HFFc6 (cell line): ENCODE data around the gene PSMD10. TPM values are rescaled to one million over a fixed set of nuclear protein-coding genes. Genes with fewer than 3 reads are reported as not detected.

ENCODE experiments used
- DNase-seq: peaks from one replicate; pipeline ENCODE4 v3.0.0-alpha.2; 2018
- H3K27ac Mint-ChIP-seq: 2 replicates; pipeline ENCODE4 v1.8.0; 2020; ENCODE audit warnings: mild to moderate bottlenecking, mixed read lengths
- H3K27me3 Mint-ChIP-seq: 2 replicates; pipeline ENCODE4 v1.8.0; 2021; ENCODE audit warnings: mild to moderate bottlenecking, moderate library complexity, mixed read lengths; ENCODE audit not compliant: insufficient read depth
- H3K36me3 Mint-ChIP-seq: 2 replicates; pipeline ENCODE4 v1.8.0; 2021; ENCODE audit warnings: low read depth, mixed read lengths
- H3K4me1 Mint-ChIP-seq: 2 replicates; pipeline ENCODE4 v1.8.0; 2020; ENCODE audit warnings: low read depth, mixed read lengths
- H3K4me3 Mint-ChIP-seq: 2 replicates; pipeline ENCODE4 v1.8.0; 2020; ENCODE audit warnings: mild to moderate bottlenecking, moderate library complexity, mixed read lengths
- H3K9me3 Mint-ChIP-seq: 2 replicates; pipeline ENCODE4 v1.8.0; 2020; ENCODE audit warnings: mild to moderate bottlenecking, mixed read lengths
- CTCF ChIP-seq: fragments of 200-600 bp; sonication (generic); IDR thresholded peaks from 2 replicates; pipeline ENCODE4 v1.5.0; 2021; ENCODE audit warnings: antibody characterized with exemption, mild to moderate bottlenecking
- total RNA-seq, 6 experiments: library from RNA; stranded (reverse); fragmentation: NEBNext Ultra II Directional; extraction: Animal tissue kit (Norgen Biotek cat#: 25700); gene quantifications; 2 replicates in 1 of 6; 3 replicates in 5 of 6; pipeline ENCODE4 v1.2.3, GENCODE V29; 2021

PSMD10 gene
- total RNA-seq, 6 experiments from 2014 or later = 66.1 to 73.8 (median 69.2) TPM

- Mint-ChIP-seq H3K9me3 (no peaks in the 10 kb centered on the region), H3K36me3 (no peaks in the 10 kb centered on the region), H3K4me3 (no peak within 1 kb of the TSS), H3K4me1 (no peaks in the 10 kb centered on the region), H3K27ac (no peak within 1 kb of the TSS), H3K27me3 (no peaks in the 10 kb centered on the region; the same call in none of the 2 replicates)
- DNase-seq = no peak
- TF ChIP-seq CTCF = no peak
These were observed 46.6 kb downstream of the PSMD10 start, which contains the start of gene VSIG1 for GRCh38 chrX:108044554-108045256. Gene VSIG1 (plus strand): TSS chrX:108045065. CDS start chrX:108045131, 66 bp downstream.

GRCh38 chrX:108036298-108036973 lies 54.9 kb downstream of the PSMD10 start:
- H3K9me3 Mint-ChIP-seq = no peaks in the 10 kb centered on the region
- H3K36me3 Mint-ChIP-seq = no peaks in the 10 kb centered on the region
- H3K4me3 Mint-ChIP-seq = no peak overlapping the region
- H3K27me3 Mint-ChIP-seq = no peaks in the 10 kb centered on the region; the same call in none of the 2 replicates
- peaks cover 18% of the 10 kb centered on the region for H3K4me1 Mint-ChIP-seq
- no peak for TF ChIP-seq CTCF
- peak; percentile 7 for DNase-seq
- H3K27ac Mint-ChIP-seq = peak overlapping the region; percentile 41; the same call in 1 of the 2 replicates

GRCh38 chrX:108034725-108035124 lies 56.6 kb downstream of the PSMD10 start:
- Mint-ChIP-seq H3K27me3 (no peaks in the 10 kb centered on the region; the same call in none of the 2 replicates), H3K36me3 (no peaks in the 10 kb centered on the region), H3K27ac (no peak overlapping the region), H3K4me3 (no peak overlapping the region), H3K4me1 (peaks cover 18% of the 10 kb centered on the region), H3K9me3 (no peaks in the 10 kb centered on the region)
- TF ChIP-seq CTCF = no peak
- DNase-seq = no peak

Other genes with a start within 250 kb of the PSMD10 start
- gene TEX13B, start 109.2 kb downstream of the PSMD10 start, total RNA-seq = not detected
- not detected for gene VSIG1, start 46.5 kb downstream of the PSMD10 start, total RNA-seq
- gene ATG4A, start 236 bp upstream of the PSMD10 start, total RNA-seq = 10 to 100 TPM; 11.6 to 15.0 (median 13.4) TPM